ENCODE data around the gene MEGF9.

The MEGF9 gene

GRCh38 chr9:120677965-120678364 lies 36.3 kb downstream of the MEGF9 start:
- no peaks in the 10 kb centered on the region for H3F3A ChIP-seq (ENCODE audit: insufficient read depth, low read length)
- H4K20me1 ChIP-seq (ENCODE audit: insufficient read depth, low read length): no peaks in the 10 kb centered on the region
- TF ChIP-seq EZH2 (IDR thresholded peaks at IDR 0.05; ENCODE audit: borderline replicate concordance, low read length): no peak
- TF ChIP-seq CTCF (IDR thresholded peaks at IDR 0.05; ENCODE audit: low read length): no peak
- no peak overlapping the region for H2AFZ ChIP-seq (ENCODE audit: low read length)
- H3K36me3 ChIP-seq (ENCODE audit: insufficient read depth, low read length): no peaks in the 10 kb centered on the region; the same call in 1 of the 2 replicates
- no peak overlapping the region for H3K4me3 ChIP-seq (ENCODE audit: low read depth, low read length, poor library complexity, severe bottlenecking)
- no peaks in the 10 kb centered on the region for H3K27me3 ChIP-seq (ENCODE audit: insufficient read depth, low read length)
- no peaks in the 10 kb centered on the region for H3K4me1 ChIP-seq (ENCODE audit: insufficient read depth, low read length, severe bottlenecking)
- no peaks in the 10 kb centered on the region for H3K79me2 ChIP-seq (ENCODE audit: insufficient read depth, low read length)
- no peaks in the 10 kb centered on the region for H3K9me2 ChIP-seq (ENCODE audit: low read depth, low read length)
- no peak overlapping the region for H3K27ac ChIP-seq (ENCODE audit: low read depth, low read length, poor library complexity, severe bottlenecking)
- H3K9ac ChIP-seq (ENCODE audit: low read length): no peak overlapping the region
- H3K9me3 ChIP-seq (ENCODE audit: low read length): no peaks in the 10 kb centered on the region
- H3K4me2 ChIP-seq (ENCODE audit: low read length): no peak overlapping the region

GRCh38 chr9:120676767-120677402 lies 37.4 kb downstream of the MEGF9 start:
- TF ChIP-seq EZH2 (IDR thresholded peaks at IDR 0.05; ENCODE audit: borderline replicate concordance, low read length) (no peak), CTCF (IDR thresholded peaks at IDR 0.05; ENCODE audit: low read length) (no peak)
- Histone ChIP-seq H3K79me2 (ENCODE audit: insufficient read depth, low read length) (no peaks in the 10 kb centered on the region), H3K36me3 (ENCODE audit: insufficient read depth, low read length) (no peaks in the 10 kb centered on the region; the same call in 1 of the 2 replicates)

GRCh38 chr9:120668399-120668798 lies 45.9 kb downstream of the MEGF9 start:
- TF ChIP-seq EZH2 (IDR thresholded peaks at IDR 0.05; ENCODE audit: borderline replicate concordance, low read length) (no peak), CTCF (IDR thresholded peaks at IDR 0.05; ENCODE audit: low read length) (no peak)
- H3K9ac ChIP-seq (ENCODE audit: low read length): no peak overlapping the region

More at GRCh38 chr9:120676767-120677402, 37.4 kb downstream of the MEGF9 start:
- H4K20me1 ChIP-seq (ENCODE audit: insufficient read depth, low read length): no peaks in the 10 kb centered on the region
- H2AFZ ChIP-seq (ENCODE audit: low read length): no peak overlapping the region
- no peaks in the 10 kb centered on the region for H3K9me3 ChIP-seq (ENCODE audit: low read length)
- no peaks in the 10 kb centered on the region for H3K9me2 ChIP-seq (ENCODE audit: low read depth, low read length)
- H3K4me2 ChIP-seq (ENCODE audit: low read length): no peak overlapping the region
- H3F3A ChIP-seq (ENCODE audit: insufficient read depth, low read length): no peaks in the 10 kb centered on the region
- no peak overlapping the region for H3K27ac ChIP-seq (ENCODE audit: low read depth, low read length, poor library complexity, severe bottlenecking)
- H3K4me1 ChIP-seq (ENCODE audit: insufficient read depth, low read length, severe bottlenecking): no peaks in the 10 kb centered on the region
- no peak overlapping the region for H3K9ac ChIP-seq (ENCODE audit: low read length)
- no peaks in the 10 kb centered on the region for H3K27me3 ChIP-seq (ENCODE audit: insufficient read depth, low read length)
- H3K4me3 ChIP-seq (ENCODE audit: low read depth, low read length, poor library complexity, severe bottlenecking): no peak overlapping the region

More at GRCh38 chr9:120668399-120668798, 45.9 kb downstream of the MEGF9 start:
- Histone ChIP-seq H4K20me1 (ENCODE audit: insufficient read depth, low read length) (no peaks in the 10 kb centered on the region), H3K4me2 (ENCODE audit: low read length) (no peak overlapping the region), H3K27ac (ENCODE audit: low read depth, low read length, poor library complexity, severe bottlenecking) (no peak overlapping the region), H3K9me2 (ENCODE audit: low read depth, low read length) (no peaks in the 10 kb centered on the region), H3K4me1 (ENCODE audit: insufficient read depth, low read length, severe bottlenecking) (peaks cover 4% of the 10 kb centered on the region), H3F3A (ENCODE audit: insufficient read depth, low read length) (no peaks in the 10 kb centered on the region), H3K36me3 (ENCODE audit: insufficient read depth, low read length) (no peaks in the 10 kb centered on the region), H3K79me2 (ENCODE audit: insufficient read depth, low read length) (no peaks in the 10 kb centered on the region), H3K27me3 (ENCODE audit: insufficient read depth, low read length) (no peaks in the 10 kb centered on the region), H3K9me3 (ENCODE audit: low read length) (no peaks in the 10 kb centered on the region), H3K4me3 (ENCODE audit: low read depth, low read length, poor library complexity, severe bottlenecking) (no peak overlapping the region), H2AFZ (ENCODE audit: low read length) (no peak overlapping the region)

Measured in OCI-LY1 (cell line).